HepG2 (cell line): Measurements from ENCODE around the gene VEGFB. TPM values are rescaled to one million over a fixed set of nuclear protein-coding genes. Genes with fewer than 3 reads are reported as not detected.

Experiments used
- ATAC-seq: fragments of 200-7000 bp; cut with Tn5 transposase; 3 replicates; pipeline ENCODE4 v1.9.1; 2020; ENCODE audit warnings: mild to moderate bottlenecking, moderate library complexity
- BruUV-seq: library from RNA; stranded (reverse); fragments of 400-500 nt; replicated peaks from 2 replicates; lab custom pipeline; 2021; lab: Mats Ljungman, UMichigan
- CTCF ChIA-PET: fragments of 300-600 bp; formaldehyde crosslinking; extraction: SDS; loops from one replicate; lab custom pipeline; 2021; ENCODE audit warnings: low total read pairs, inconsistent platforms, low intra/inter-chr PET ratio; lab: Yijun Ruan, JAX
- POLR2A ChIA-PET: fragments of 350-600 bp; sonication (Branson Sonifier 250); formaldehyde crosslinking; loops from one replicate; lab custom pipeline; 2020; ENCODE audit warnings: antibody characterized with exemption, inconsistent platforms; lab: Yijun Ruan, JAX
- DNase-seq: peaks from one replicate; pipeline ENCODE4 v3.0.0-alpha.2; 2015; ENCODE audit warnings: low spot score
- FAIRE-seq: peaks from 3 replicates; lab custom pipeline; 2011; peaks lifted over from hg19 to GRCh38; lab: Jason Lieb, UNC
- H2AFZ ChIP-seq: one replicate; pipeline ENCODE4 v1.6.1; 2011; ENCODE audit warnings: low read length, inconsistent platforms
- H3K27ac ChIP-seq: fragments of 300-600 bp; 3 replicates; pipeline ENCODE4 v1.8.0; 2011; ENCODE audit warnings: mixed run types, mild to moderate bottlenecking, mixed read lengths, low read length, inconsistent platforms; ENCODE audit not compliant: insufficient read depth; ENCODE audit errors: extremely low read length
- H3K27me3 ChIP-seq, 2 experiments: fragments of 200-600 bp in 1 of 2; 2 replicates in 1 of 2; 3 replicates in 1 of 2; pipeline versions ENCODE4 v1.6.0 to v1.8.0; 2011; ENCODE audit warnings: low read length in 2 of 2, mild to moderate bottlenecking in 2 of 2, moderate library complexity in 2 of 2, inconsistent platforms in 1 of 2; ENCODE audit not compliant: insufficient read depth in 2 of 2, control insufficient read depth in 1 of 2
- H3K36me3 ChIP-seq, 2 experiments: fragments of 200-600 bp in 1 of 2; replicated peaks in 1 of 2; 2 replicates in 1 of 2; 3 replicates in 1 of 2; pipeline versions ENCODE4 v1.5.1 to v1.8.0; 2011; ENCODE audit warnings: low read length in 2 of 2, inconsistent platforms in 1 of 2; ENCODE audit not compliant: insufficient read depth in 2 of 2, control insufficient read depth in 1 of 2
- H3K4me1 ChIP-seq: 2 replicates; pipeline ENCODE4 v1.5.1; 2012; ENCODE audit warnings: low read length, inconsistent platforms; ENCODE audit not compliant: insufficient read depth
- H3K4me2 ChIP-seq: 2 replicates; pipeline ENCODE4 v1.6.0; 2011; ENCODE audit warnings: low read depth, low read length, inconsistent platforms
- H3K4me3 ChIP-seq, 3 experiments: fragments of 200-600 bp in 1 of 3; sonication (generic), shearing (Covaris generic) in 1 of 3; replicated peaks in 1 of 3; 2 replicates each; pipeline ENCODE4 v1.5.1; 2011 to 2016; ENCODE audit warnings: low read length in 3 of 3, inconsistent platforms in 2 of 3, low read depth in 2 of 3, mild to moderate bottlenecking in 2 of 3, control low read depth in 1 of 3, mixed read lengths in 1 of 3; ENCODE audit not compliant: insufficient read depth in 1 of 3
- H3K79me2 ChIP-seq: one replicate; pipeline ENCODE4 v1.6.1; 2011; ENCODE audit warnings: low read length, inconsistent platforms; ENCODE audit not compliant: insufficient read depth
- H3K9ac ChIP-seq: 2 replicates; pipeline ENCODE4 v1.6.0; 2011; ENCODE audit warnings: mild to moderate bottlenecking, low read depth, low read length, inconsistent platforms; ENCODE audit not compliant: insufficient read depth
- H3K9me3 ChIP-seq: 2 replicates; pipeline ENCODE4 v1.5.1; 2012; ENCODE audit warnings: mild to moderate bottlenecking, low read length
- H4K20me1 ChIP-seq: 2 replicates; pipeline ENCODE4 v1.6.0; 2011; ENCODE audit warnings: inconsistent platforms, mild to moderate bottlenecking, low read length, moderate library complexity; ENCODE audit not compliant: insufficient read depth
- AGO1 ChIP-seq: fragments of 200-400 bp; formaldehyde crosslinking; IDR thresholded peaks from 2 replicates; pipeline ENCODE4 v1.6.1; 2017; ENCODE audit warnings: mild to moderate bottlenecking, low read depth, low read length, moderate library complexity; ENCODE audit not compliant: poor library complexity, severe bottlenecking
- FOXC1 ChIP-seq: sonication (generic); formaldehyde crosslinking; IDR thresholded peaks from 2 replicates; pipeline ENCODE4 v1.8.0; 2022; ENCODE audit warnings: mild to moderate bottlenecking, missing genetic modification reagents, borderline replicate concordance
- HNRNPLL ChIP-seq: fragments of 200-400 bp; formaldehyde crosslinking; IDR thresholded peaks from 2 replicates; pipeline ENCODE4 v1.6.1; 2017; ENCODE audit warnings: mild to moderate bottlenecking, low read depth, low read length; ENCODE audit not compliant: poor library complexity, severe bottlenecking
- HOXD1 ChIP-seq: sonication (generic); formaldehyde crosslinking; IDR thresholded peaks from 2 replicates; pipeline ENCODE4 v1.5.0; 2020; ENCODE audit warnings: missing genetic modification reagents
- RBFOX2 ChIP-seq: fragments of 200-400 bp; formaldehyde crosslinking; IDR thresholded peaks from 2 replicates; pipeline ENCODE4 v1.6.1; 2017; ENCODE audit warnings: low read depth, mild to moderate bottlenecking, low read length
- SP4 ChIP-seq: sonication (generic); formaldehyde crosslinking; IDR thresholded peaks from 2 replicates; pipeline ENCODE4 v1.8.1; 2023; ENCODE audit warnings: mild to moderate bottlenecking, missing genetic modification reagents
- XRCC5 ChIP-seq: fragments of 200-400 bp; formaldehyde crosslinking; optimal IDR thresholded peaks from 2 replicates; pipeline ENCODE3; 2017; ENCODE audit warnings: mild to moderate bottlenecking, low read length
- ZBTB2 ChIP-seq: sonication (generic); formaldehyde crosslinking; IDR thresholded peaks from 2 replicates; pipeline ENCODE4 v1.8.0; 2022; ENCODE audit warnings: low read depth, missing genetic modification reagents
- ZFP37 ChIP-seq: sonication (generic); formaldehyde crosslinking; IDR thresholded peaks from 2 replicates; pipeline ENCODE4 v1.4.0; 2020; ENCODE audit warnings: missing genetic modification reagents, borderline replicate concordance
- ZNF253 ChIP-seq: sonication (generic); formaldehyde crosslinking; IDR thresholded peaks from 2 replicates; pipeline ENCODE4 v1.8.0; 2022; ENCODE audit warnings: mild to moderate bottlenecking, missing genetic modification reagents, borderline replicate concordance
- ZNF337 ChIP-seq: sonication (generic); formaldehyde crosslinking; IDR thresholded peaks from 2 replicates; pipeline ENCODE4 v1.5.1; 2020; ENCODE audit warnings: missing genetic modification reagents, low read depth, mild to moderate bottlenecking, borderline replicate concordance
- ZNF451 ChIP-seq: sonication (generic); formaldehyde crosslinking; IDR thresholded peaks from 2 replicates; pipeline ENCODE4 v1.5.0; 2020; ENCODE audit warnings: mild to moderate bottlenecking, missing genetic modification reagents
- ZNF605 ChIP-seq: sonication (generic); formaldehyde crosslinking; IDR thresholded peaks from 2 replicates; pipeline ENCODE4 v1.8.0; 2022; ENCODE audit warnings: mild to moderate bottlenecking, missing genetic modification reagents
- ZNF607 ChIP-seq: sonication (generic); formaldehyde crosslinking; IDR thresholded peaks from 2 replicates; pipeline ENCODE4 v1.5.1; 2020; ENCODE audit warnings: missing genetic modification reagents, mild to moderate bottlenecking, borderline replicate concordance
- ZNF609 ChIP-seq: sonication (generic); formaldehyde crosslinking; IDR thresholded peaks from 2 replicates; pipeline ENCODE4 v1.4.0; 2020; ENCODE audit warnings: mild to moderate bottlenecking, missing genetic modification reagents, borderline replicate concordance
- ZNF713 ChIP-seq: sonication (generic); formaldehyde crosslinking; IDR thresholded peaks from 2 replicates; pipeline ENCODE4 v1.4.0; 2020; ENCODE audit warnings: mild to moderate bottlenecking, missing genetic modification reagents
- ZNF749 ChIP-seq: sonication (generic); formaldehyde crosslinking; IDR thresholded peaks from 2 replicates; pipeline ENCODE4 v1.8.0; 2022; ENCODE audit warnings: mild to moderate bottlenecking, missing genetic modification reagents, moderate library complexity, borderline replicate concordance
- ZNF772 ChIP-seq: sonication (generic); formaldehyde crosslinking; IDR thresholded peaks from 2 replicates; pipeline ENCODE4 v1.5.0; 2020; ENCODE audit warnings: mild to moderate bottlenecking, missing genetic modification reagents
- ZSCAN30 ChIP-seq: sonication (generic); formaldehyde crosslinking; IDR thresholded peaks from 2 replicates; pipeline ENCODE4 v1.5.0; 2020; ENCODE audit warnings: mild to moderate bottlenecking, missing genetic modification reagents
- WGBS: methylation state at CpG from one replicate; pipeline ENCODE4 v1.1.6; 2017; ENCODE audit warnings: low lambda C conversion rate; 5-methylcytosine and 5-hydroxymethylcytosine counted together
- in situ Hi-C: cut with HindIII; loops from 2 replicates; pipeline ENCODE4 v1.10.0; 2017; ENCODE audit warnings: low pct_unique_long_range_greater_than_20kb; ENCODE audit not compliant: extremely low pct_ligation_motif_present
- intact Hi-C: fragments of 100-400 bp; cut with micrococcal nuclease; formaldehyde crosslinking; loops from one replicate; pipeline ENCODE4 v1.10.0; 2022; ENCODE audit not compliant: unreplicated experiment
- polyA plus RNA-seq, 8 experiments: library from polyadenylated mRNA; depleted of rRNA in 3 of 8; stranded (reverse) in 7 of 8; unstranded in 1 of 8; fragments of >200 nt; fragmentation: Illumina TruSeq in 4 of 8; extraction: Trizol in 4 of 8; gene quantifications; 2 replicates each; pipeline versions ENCODE4 v1.2.1 to v1.2.3, GENCODE V29; 2011 to 2016; ENCODE audit warnings: low read depth in 4 of 8, missing spikeins in 1 of 8, mixed read lengths in 1 of 8; ENCODE audit not compliant: insufficient read depth in 1 of 8
- total RNA-seq, 5 experiments: library from RNA; depleted of rRNA; stranded (reverse); fragments of >200 nt; fragmentation: Illumina TruSeq; extraction: Trizol; gene quantifications; 2 replicates each; pipeline ENCODE4 v1.2.3, GENCODE V29; 2016; ENCODE audit warnings: low read depth in 1 of 5

Gene VEGFB
- total and polyA plus RNA-seq, 2 of the 13 experiments (the other 11 are each of a cell fraction or from before 2014, with no cell fraction given) = 9.0 to 11.3 TPM

GRCh38 chr11:64241241-64241490, 6.8 kb downstream of the VEGFB start:
- ChIA-PET POLR2A (interaction anchor here (0.6 to 8.3 kb wide), 20 partner anchors 8 to 90 kb away, joined by 3 to 113 read pairs (median 6); partner anchors contain the start of genes BAD, DNAJC4, ESRRA and MACROD1), CTCF (no interaction called here)
- intact Hi-C loops = loop anchor here (5.0 kb wide), 1 partner anchor 54 kb away; the partner anchor contains the start of gene STIP1
- Histone ChIP-seq H3K9ac (peak overlapping the region; percentile 92), H3K4me1 (peaks cover 61% of the 10 kb centered on the region), H3K36me3 (peaks cover 0 to 11% of the 10 kb centered on the region in 2 experiments; a peak in 3 of 5 replicates), H2AFZ (no peak overlapping the region), H3K79me2 (peaks cover 23% of the 10 kb centered on the region), H3K27ac (peak overlapping the region; percentile 91), H3K9me3 (no peaks in the 10 kb centered on the region), H3K4me2 (peak overlapping the region; percentile 100; the same call in 1 of the 2 replicates), H4K20me1 (no peaks in the 10 kb centered on the region), H3K27me3 (no peaks in the 10 kb centered on the region; a peak in 1 of 5 replicates), H3K4me3 (peak overlapping the region; percentile 63 to 90 (median 84); a peak in 5 of 6 replicates)
- in situ Hi-C loops = loop anchor here (5.0 kb wide), 1 partner anchor 61 kb away; the partner anchor contains the start of gene CATSPERZ
- no TSS peak for BruUV-seq
- ATAC-seq = peak; percentile 71
- DNase-seq = peak; percentile 95
- FAIRE-seq = no peak
- WGBS = 4% methylated on average over 23 of the region's 24 CpGs
- TF ChIP-seq ZNF772 (0 out of 2 replicates have a peak, but pooled peaks have one; percentile 6), ZNF253 (CRISPR knock-in tag) (0 out of 2 replicates have a peak, but pooled peaks have one; percentile 30), FOXC1 (no peak), SP4 (CRISPR knock-in tag) (peak; percentile 90; the same call in 1 of the 2 replicates), ZNF607 (0 out of 2 replicates have a peak, but pooled peaks have one; percentile 11), ZNF451 (CRISPR knock-in tag) (no peak), ZSCAN30 (CRISPR knock-in tag) (no peak), AGO1 (peak; percentile 6), RBFOX2 (peak; percentile 76), ZNF713 (CRISPR knock-in tag) (0 out of 2 replicates have a peak, but pooled peaks have one; percentile 12), HOXD1 (no peak), ZFP37 (no peak), XRCC5 (peak; percentile 16), ZNF605 (peak; percentile 69; the same call in 1 of the 2 replicates), ZNF337 (CRISPR knock-in tag) (no peak), HNRNPLL (peak; percentile 85), ZNF609 (peak; percentile 5; the same call in 1 of the 2 replicates), ZNF749 (CRISPR knock-in tag) (peak; percentile 30; the same call in 1 of the 2 replicates), ZBTB2 (CRISPR knock-in tag) (no peak)
